ENCODE measurements around the gene NT5DC4. TPM values are rescaled to one million over a fixed set of nuclear protein-coding genes. Genes with fewer than 3 reads are reported as not detected.
A peak's percentile ranks its signal among the peaks of the same experiment; 100 is the strongest.

Gene NT5DC4
- not detected for total RNA-seq

DNA sequence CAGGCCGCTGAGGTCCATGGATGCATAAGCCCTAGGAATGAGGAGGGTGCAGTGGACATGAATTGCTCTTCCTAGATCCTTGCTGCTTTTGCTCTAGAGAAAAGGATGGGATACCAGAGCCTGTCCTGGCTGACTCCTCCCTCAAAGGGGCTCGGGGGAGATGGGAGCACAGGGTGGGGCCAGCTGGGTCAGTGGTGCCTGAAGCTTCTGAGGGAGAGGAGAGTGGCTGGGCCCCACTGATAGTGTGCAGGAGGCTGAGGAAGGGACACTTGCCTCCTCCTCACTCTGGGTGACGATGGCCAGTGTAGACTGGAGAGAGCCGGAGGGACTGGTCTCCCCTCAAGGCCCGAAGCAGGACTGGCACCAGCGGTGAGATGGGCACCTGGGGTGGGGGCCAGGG is at the start of gene NT5DC4:
NT5DC4 (plus strand) TSS at position 236 of the 400 bp plus-strand sequence; CDS start at position 296, 60 bp downstream.
- H3K4me3 Mint-ChIP-seq: no peak within 1 kb of the TSS
- H3K27me3 Mint-ChIP-seq: no peaks in the 10 kb centered on the region
- H3K4me1 Mint-ChIP-seq: no peaks in the 10 kb centered on the region
- no peaks in the 10 kb centered on the region for H3K9me3 Mint-ChIP-seq
- H3K36me3 Mint-ChIP-seq (ENCODE audit: low read depth): no peaks in the 10 kb centered on the region
- ATAC-seq (replicated peaks): no peak
- no peak within 1 kb of the TSS for H3K27ac Mint-ChIP-seq

GRCh38 chr2:112671801-112672200 is 49.0 kb upstream of the NT5DC4 start:
- Mint-ChIP-seq H3K4me3 (no peak overlapping the region), H3K9me3 (no peaks in the 10 kb centered on the region), H3K27me3 (no peaks in the 10 kb centered on the region), H3K36me3 (ENCODE audit: low read depth) (no peaks in the 10 kb centered on the region), H3K27ac (no peak overlapping the region), H3K4me1 (no peaks in the 10 kb centered on the region)
- ATAC-seq (replicated peaks): no peak

- Mint-ChIP-seq H3K4me3 (no peak overlapping the region), H3K4me1 (no peaks in the 10 kb centered on the region), H3K9me3 (no peaks in the 10 kb centered on the region), H3K36me3 (ENCODE audit: low read depth) (no peaks in the 10 kb centered on the region), H3K27ac (no peak overlapping the region), H3K27me3 (no peaks in the 10 kb centered on the region)
- ATAC-seq (replicated peaks): no peak
These were observed 47.8 kb upstream of the NT5DC4 start for GRCh38 chr2:112673008-112673407.

GRCh38 chr2:112674229-112674628 is 46.6 kb upstream of the NT5DC4 start:
- H3K27me3 Mint-ChIP-seq: no peaks in the 10 kb centered on the region
- no peak overlapping the region for H3K4me3 Mint-ChIP-seq
- no peak for ATAC-seq (replicated peaks)
- H3K27ac Mint-ChIP-seq: no peak overlapping the region
- no peaks in the 10 kb centered on the region for H3K4me1 Mint-ChIP-seq
- no peaks in the 10 kb centered on the region for H3K36me3 Mint-ChIP-seq (ENCODE audit: low read depth)
- H3K9me3 Mint-ChIP-seq: no peaks in the 10 kb centered on the region

DNA sequence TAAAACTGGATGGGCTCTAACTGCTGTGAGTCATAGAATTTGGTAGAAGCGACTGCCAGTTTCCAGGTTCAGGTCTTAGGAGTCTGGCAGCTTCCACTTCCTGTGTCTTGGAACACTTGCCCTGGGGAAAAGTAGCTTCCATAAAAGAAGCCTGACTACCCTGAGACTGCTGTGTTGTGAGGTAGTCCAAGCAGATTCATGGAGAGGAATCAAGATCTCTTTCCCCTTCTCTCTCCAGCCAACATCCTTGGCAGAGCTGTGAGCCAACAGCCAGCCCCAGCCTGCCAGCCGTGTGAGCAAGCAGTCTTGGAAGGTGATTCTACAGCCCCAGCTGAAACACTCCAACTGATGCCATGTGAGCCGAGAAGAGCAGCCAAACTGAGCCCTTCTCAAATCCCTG is 41.3 kb upstream of the NT5DC4 start:
- ATAC-seq (replicated peaks): no peak
- no peaks in the 10 kb centered on the region for H3K9me3 Mint-ChIP-seq
- no peak overlapping the region for H3K4me3 Mint-ChIP-seq
- no peaks in the 10 kb centered on the region for H3K27me3 Mint-ChIP-seq
- peaks cover 8% of the 10 kb centered on the region for H3K4me1 Mint-ChIP-seq
- no peaks in the 10 kb centered on the region for H3K36me3 Mint-ChIP-seq (ENCODE audit: low read depth)
- no peak overlapping the region for H3K27ac Mint-ChIP-seq

DNA sequence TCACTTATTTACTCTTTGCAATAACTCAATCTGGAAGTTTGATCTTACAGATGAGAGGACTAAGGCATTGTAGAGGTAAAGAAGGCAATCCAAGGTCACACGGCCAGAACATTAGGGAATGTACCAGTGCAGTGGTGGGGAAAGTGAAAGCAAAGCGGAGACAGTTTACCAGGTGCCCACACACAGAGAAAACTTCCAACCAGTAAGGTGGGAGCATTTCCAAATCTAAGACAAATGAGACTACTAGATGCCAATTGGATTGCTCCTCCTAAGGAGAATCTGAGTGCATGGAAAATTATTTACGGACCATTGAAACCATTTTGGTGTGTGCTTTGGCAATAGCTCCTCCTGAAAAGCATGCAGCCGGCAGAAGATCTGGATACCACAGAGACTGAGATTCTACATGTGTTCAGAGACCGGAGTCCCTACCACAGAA is 40.1 kb upstream of the NT5DC4 start:
- Mint-ChIP-seq H3K9me3 (no peaks in the 10 kb centered on the region), H3K36me3 (ENCODE audit: low read depth) (no peaks in the 10 kb centered on the region), H3K4me1 (peaks cover 8% of the 10 kb centered on the region), H3K27me3 (no peaks in the 10 kb centered on the region), H3K27ac (peak overlapping the region; percentile 2), H3K4me3 (no peak overlapping the region)
- ATAC-seq (replicated peaks): no peak

DNA sequence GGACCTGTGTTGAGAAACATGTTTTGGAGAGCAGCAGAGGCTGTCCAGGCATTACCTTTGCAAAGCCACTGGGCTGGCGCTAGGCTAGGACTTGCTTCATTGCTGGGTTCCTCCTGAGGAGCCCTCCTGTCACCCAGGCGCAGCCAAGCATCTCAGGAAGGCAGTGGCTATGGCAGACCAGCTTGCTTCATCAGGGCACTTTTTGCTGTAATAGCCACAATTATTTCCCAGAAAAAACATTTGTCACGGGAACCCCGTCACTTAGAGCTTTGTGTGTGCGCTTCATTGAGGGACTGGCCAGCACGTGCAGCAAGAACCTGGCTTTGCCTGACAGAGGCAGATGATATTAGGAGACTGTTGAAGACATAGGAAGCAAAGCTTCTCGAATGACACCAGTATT is 38.7 kb upstream of the NT5DC4 start:
- no peak overlapping the region for H3K4me3 Mint-ChIP-seq
- no peak overlapping the region for H3K27ac Mint-ChIP-seq
- H3K36me3 Mint-ChIP-seq (ENCODE audit: low read depth): no peaks in the 10 kb centered on the region
- no peaks in the 10 kb centered on the region for H3K9me3 Mint-ChIP-seq
- H3K27me3 Mint-ChIP-seq: no peaks in the 10 kb centered on the region
- no peak for ATAC-seq (replicated peaks)
- peaks cover 8% of the 10 kb centered on the region for H3K4me1 Mint-ChIP-seq

- no peak for ATAC-seq (replicated peaks)
- Mint-ChIP-seq H3K9me3 (no peaks in the 10 kb centered on the region), H3K27me3 (no peaks in the 10 kb centered on the region), H3K4me3 (peak overlapping the region; percentile 16), H3K36me3 (ENCODE audit: low read depth) (no peaks in the 10 kb centered on the region), H3K4me1 (peaks cover 8% of the 10 kb centered on the region), H3K27ac (peak overlapping the region; percentile 50)
These were observed 37.0 kb upstream of the NT5DC4 start for GRCh38 chr2:112683550-112684414.

GRCh38 chr2:112684415-112684775 is 36.4 kb upstream of the NT5DC4 start:
- no peak for ATAC-seq (replicated peaks)
- H3K27ac Mint-ChIP-seq: peak overlapping the region; percentile 50
- H3K4me1 Mint-ChIP-seq: peaks cover 8% of the 10 kb centered on the region
- no peaks in the 10 kb centered on the region for H3K9me3 Mint-ChIP-seq
- H3K36me3 Mint-ChIP-seq (ENCODE audit: low read depth): no peaks in the 10 kb centered on the region
- no peaks in the 10 kb centered on the region for H3K27me3 Mint-ChIP-seq
- no peak overlapping the region for H3K4me3 Mint-ChIP-seq

DNA sequence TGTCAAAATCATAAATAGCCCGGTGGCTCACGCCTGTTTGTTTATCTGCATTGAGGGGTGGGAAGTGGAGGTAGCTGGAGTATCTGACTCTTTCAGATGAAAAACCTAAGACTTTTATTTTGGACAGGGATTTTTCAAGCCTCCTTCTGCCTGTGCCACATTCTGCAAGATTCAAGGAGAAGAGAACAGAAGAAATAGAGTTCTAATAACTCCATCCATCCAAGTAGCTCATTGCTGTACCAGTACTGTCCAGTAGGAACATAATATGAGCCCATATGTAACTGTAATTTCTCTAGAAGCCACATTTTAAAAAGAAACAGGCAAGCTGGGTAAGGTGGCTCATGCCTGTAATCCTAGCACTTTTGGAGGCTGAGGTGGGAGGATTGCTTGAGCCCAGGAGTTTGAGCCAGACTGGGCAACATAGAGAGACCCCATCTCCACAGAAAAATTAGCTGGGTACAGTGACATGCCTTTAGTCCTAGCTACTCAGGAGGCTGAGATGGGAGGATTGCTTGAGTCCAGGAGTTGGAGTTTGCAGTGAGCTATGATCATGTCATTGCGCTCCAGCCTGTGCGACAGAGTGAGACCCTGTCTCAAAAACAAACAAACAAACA is 35.4 kb upstream of the NT5DC4 start:
- H3K4me1 Mint-ChIP-seq: peaks cover 8% of the 10 kb centered on the region
- H3K9me3 Mint-ChIP-seq: no peaks in the 10 kb centered on the region
- no peak overlapping the region for H3K4me3 Mint-ChIP-seq
- H3K27me3 Mint-ChIP-seq: no peaks in the 10 kb centered on the region
- H3K36me3 Mint-ChIP-seq (ENCODE audit: low read depth): no peaks in the 10 kb centered on the region
- ATAC-seq (replicated peaks): no peak
- H3K27ac Mint-ChIP-seq: no peak overlapping the region

DNA sequence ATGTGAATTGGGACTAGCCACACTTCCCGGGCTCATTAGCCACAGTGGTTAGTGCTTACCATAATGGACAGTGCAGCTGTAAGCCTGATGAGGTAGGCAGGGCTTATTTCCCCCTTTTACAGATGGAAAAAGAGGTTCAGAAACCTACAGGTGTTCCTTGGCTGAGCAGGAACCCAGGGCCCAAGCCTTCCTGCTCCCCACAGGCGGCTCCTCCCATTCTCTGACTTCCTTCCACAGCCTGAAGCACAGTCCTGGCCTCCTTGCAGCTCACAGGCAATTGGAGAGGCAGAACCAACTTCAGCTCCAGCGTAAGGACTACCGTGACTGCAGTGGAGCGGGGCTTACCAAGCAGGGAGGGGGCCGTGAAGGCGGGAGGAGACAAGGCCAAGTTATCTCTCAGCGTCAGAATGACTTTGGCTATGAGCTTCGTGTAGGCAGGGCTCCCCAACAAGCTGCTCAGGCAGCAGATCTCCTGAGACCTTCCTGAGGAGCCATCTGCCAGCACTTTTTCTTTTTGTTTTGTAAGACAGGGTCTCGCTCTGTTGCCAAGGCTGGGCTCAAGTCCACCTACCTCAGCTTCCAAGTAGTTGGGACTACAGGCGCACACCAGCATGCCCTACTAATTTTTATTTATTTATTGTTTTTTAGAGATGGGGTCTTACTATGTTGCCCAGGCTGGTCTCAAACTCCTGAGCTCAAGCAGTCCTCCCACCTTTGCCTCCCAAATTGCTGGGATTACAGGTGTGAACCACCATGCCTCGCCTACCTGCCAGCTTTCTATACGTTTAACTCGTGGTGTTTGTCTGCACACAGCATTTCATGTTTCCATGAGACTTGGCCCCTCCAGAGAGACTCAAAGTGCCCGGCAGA is 34.2 kb upstream of the NT5DC4 start:
- Mint-ChIP-seq H3K36me3 (ENCODE audit: low read depth) (no peaks in the 10 kb centered on the region), H3K4me3 (no peak overlapping the region), H3K4me1 (peaks cover 15% of the 10 kb centered on the region), H3K27me3 (no peaks in the 10 kb centered on the region), H3K9me3 (no peaks in the 10 kb centered on the region), H3K27ac (no peak overlapping the region)
- ATAC-seq (replicated peaks): no peak

GRCh38 chr2:112687522-112687921 is 33.3 kb upstream of the NT5DC4 start:
- Mint-ChIP-seq H3K36me3 (ENCODE audit: low read depth) (no peaks in the 10 kb centered on the region), H3K4me1 (peaks cover 25% of the 10 kb centered on the region), H3K27ac (no peak overlapping the region), H3K27me3 (no peaks in the 10 kb centered on the region), H3K9me3 (no peaks in the 10 kb centered on the region), H3K4me3 (no peak overlapping the region)
- ATAC-seq (replicated peaks): no peak

DNA sequence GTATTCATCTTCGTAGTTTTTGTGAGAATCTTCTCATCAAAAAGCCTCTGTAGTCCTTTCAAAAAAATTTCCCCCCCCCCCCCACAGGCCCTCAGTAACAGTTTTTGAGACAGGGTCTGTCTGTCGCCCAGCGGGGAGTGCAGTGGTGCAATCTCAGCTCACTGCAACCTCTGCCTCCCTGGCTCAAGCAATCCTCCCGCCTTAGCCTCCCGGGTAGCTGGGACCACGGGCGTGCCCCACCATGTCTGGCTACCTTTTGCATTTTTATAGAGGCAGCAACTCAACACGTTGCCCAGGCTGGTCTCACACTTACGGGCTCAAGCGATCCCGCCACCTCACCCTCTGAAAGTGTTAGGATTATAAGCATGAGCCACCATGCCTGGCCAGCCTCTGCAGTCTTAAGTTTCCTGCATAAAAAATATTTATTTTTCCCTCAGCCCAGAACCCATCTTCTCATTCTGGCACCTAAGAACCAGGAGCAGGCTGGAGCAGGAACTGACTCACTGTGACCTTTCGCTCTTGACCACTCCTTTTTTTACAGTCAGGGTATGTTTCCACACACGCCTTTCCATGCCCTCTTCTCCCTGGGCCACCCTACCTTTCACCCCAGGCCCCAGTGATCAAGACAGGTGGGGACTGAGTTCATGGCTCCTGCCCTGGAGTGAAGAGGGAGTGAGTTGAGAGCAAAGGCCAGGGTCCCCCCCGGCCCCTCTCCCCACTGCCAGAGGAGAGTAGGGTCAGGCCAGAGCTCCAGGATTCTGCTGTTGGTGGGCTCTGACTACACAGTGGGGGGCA is 32.5 kb upstream of the NT5DC4 start:
- Mint-ChIP-seq H3K27me3 (no peaks in the 10 kb centered on the region), H3K36me3 (ENCODE audit: low read depth) (no peaks in the 10 kb centered on the region), H3K27ac (no peak overlapping the region), H3K4me3 (no peak overlapping the region), H3K4me1 (peaks cover 32% of the 10 kb centered on the region), H3K9me3 (no peaks in the 10 kb centered on the region)
- ATAC-seq (replicated peaks): no peak

DNA sequence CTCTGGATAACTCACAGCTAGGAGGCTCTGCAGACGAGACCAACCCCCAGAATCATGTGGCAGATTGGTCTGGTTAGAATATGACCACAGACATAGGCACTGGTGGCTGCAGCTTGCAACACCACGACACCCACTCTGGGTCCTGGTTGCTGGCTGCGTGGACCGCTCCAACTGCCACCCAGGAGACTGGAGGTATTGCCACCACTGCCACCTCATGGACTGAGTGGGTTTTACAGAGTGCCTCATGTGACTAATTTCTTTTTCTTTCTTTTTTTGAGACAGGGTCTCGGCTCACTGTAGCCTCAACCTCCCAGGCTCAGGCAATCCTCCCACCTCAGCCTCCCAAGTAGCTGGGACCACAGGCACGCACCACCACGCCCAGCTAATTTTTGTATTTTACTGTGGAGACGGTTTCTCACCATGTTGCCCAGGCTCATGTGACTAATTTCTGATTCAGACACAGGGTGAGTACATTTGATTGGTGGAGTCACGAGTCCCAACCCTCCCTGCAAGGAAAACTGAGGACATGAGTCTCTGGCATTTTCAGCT is 29.9 kb upstream of the NT5DC4 start:
- Mint-ChIP-seq H3K4me1 (peaks cover 28% of the 10 kb centered on the region), H3K27ac (peak overlapping the region; percentile 92), H3K4me3 (peak overlapping the region; percentile 79), H3K36me3 (ENCODE audit: low read depth) (no peaks in the 10 kb centered on the region), H3K27me3 (no peaks in the 10 kb centered on the region), H3K9me3 (no peaks in the 10 kb centered on the region)
- ATAC-seq (replicated peaks): peak; percentile 34

All from activated T-helper 17 cell treated with anti-CD3 and anti-CD28 coated beads, Interleukin-2, amount 50 U/mL, for 72 hours (primary cell).